Activated CD4-positive, alpha-beta T cell treated with anti-CD3 and anti-CD28 coated beads, Interleukin-2, amount 50 U/mL, for 1 hour (primary cell): ENCODE data around the gene KXD1.

Source experiments
- DNase-seq: peaks from one replicate; pipeline ENCODE4 v3.0.0-alpha.2; 2020

The KXD1 gene

DNA sequence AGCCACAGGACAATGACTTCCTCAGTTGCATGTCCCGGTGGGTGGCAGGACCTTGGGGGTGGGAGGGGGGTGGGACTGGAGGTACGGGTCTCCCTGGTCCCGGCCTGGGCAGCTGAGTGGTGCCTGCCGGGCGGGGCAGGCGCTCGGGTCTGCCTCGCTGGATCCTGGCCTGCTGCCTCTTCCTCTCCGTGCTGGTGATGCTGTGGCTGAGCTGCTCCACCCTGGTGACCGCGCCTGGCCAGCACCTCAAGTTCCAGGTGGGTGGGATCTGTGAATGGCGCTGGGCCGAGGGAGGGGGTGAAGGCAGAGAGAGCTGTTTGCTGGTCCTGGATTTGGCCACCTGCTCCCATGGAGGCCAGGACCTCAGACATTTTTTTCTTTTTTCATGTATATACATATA lies 60.6 kb downstream of the KXD1 start:
- DNase-seq: no peak
